Measurements from ENCODE around the gene ZBTB20.

ZBTB20 gene

GRCh38 chr3:114446600-114446999 is 700.5 kb downstream of the ZBTB20 start:
- peaks cover 0 to 2% of the 10 kb centered on the region in 2 donors for H3K4me1 ChIP-seq (ENCODE audit: control insufficient read depth in 2 of 2, insufficient read depth in 2 of 2, low read length in 2 of 2)
- H3K27me3 ChIP-seq (ENCODE audit: control insufficient read depth in 2 of 2, insufficient read depth in 2 of 2, low read length in 2 of 2): no peaks in the 10 kb centered on the region
- H3K9me3 ChIP-seq (ENCODE audit: control insufficient read depth in 2 of 2, low read length in 2 of 2): no peaks in the 10 kb centered on the region
- no peaks in the 10 kb centered on the region for H3K36me3 ChIP-seq (ENCODE audit: control insufficient read depth in 2 of 2, insufficient read depth in 2 of 2, low read length in 2 of 2)
- no peak overlapping the region for H3K27ac ChIP-seq (ENCODE audit: low read depth in 2 of 2, low read length in 2 of 2)
- H3K4me3 ChIP-seq (ENCODE audit: low read length in 2 of 2): no peak overlapping the region
- no peak overlapping the region for H3K9ac ChIP-seq (ENCODE audit: low read depth in 1 of 2, low read length in 2 of 2)

GRCh38 chr3:114445233-114445632 is 701.9 kb downstream of the ZBTB20 start:
- H3K4me3 ChIP-seq (ENCODE audit: low read length in 2 of 2): no peak overlapping the region
- H3K4me1 ChIP-seq (ENCODE audit: control insufficient read depth in 2 of 2, insufficient read depth in 2 of 2, low read length in 2 of 2): no peaks in the 10 kb centered on the region
- H3K27ac ChIP-seq (ENCODE audit: low read depth in 2 of 2, low read length in 2 of 2): no peak overlapping the region
- H3K27me3 ChIP-seq (ENCODE audit: control insufficient read depth in 2 of 2, insufficient read depth in 2 of 2, low read length in 2 of 2): no peaks in the 10 kb centered on the region
- H3K9me3 ChIP-seq (ENCODE audit: control insufficient read depth in 2 of 2, low read length in 2 of 2): no peaks in the 10 kb centered on the region
- H3K36me3 ChIP-seq (ENCODE audit: control insufficient read depth in 2 of 2, insufficient read depth in 2 of 2, low read length in 2 of 2): no peaks in the 10 kb centered on the region
- no peak overlapping the region for H3K9ac ChIP-seq (ENCODE audit: low read depth in 1 of 2, low read length in 2 of 2)

GRCh38 chr3:114444216-114444615 is 702.9 kb downstream of the ZBTB20 start:
- no peaks in the 10 kb centered on the region for H3K9me3 ChIP-seq (ENCODE audit: control insufficient read depth in 2 of 2, low read length in 2 of 2)
- no peaks in the 10 kb centered on the region for H3K4me1 ChIP-seq (ENCODE audit: control insufficient read depth in 2 of 2, insufficient read depth in 2 of 2, low read length in 2 of 2)
- no peaks in the 10 kb centered on the region for H3K36me3 ChIP-seq (ENCODE audit: control insufficient read depth in 2 of 2, insufficient read depth in 2 of 2, low read length in 2 of 2)
- no peak overlapping the region for H3K9ac ChIP-seq (ENCODE audit: low read depth in 1 of 2, low read length in 2 of 2)
- H3K27ac ChIP-seq (ENCODE audit: low read depth in 2 of 2, low read length in 2 of 2): no peak overlapping the region
- H3K4me3 ChIP-seq (ENCODE audit: low read length in 2 of 2): no peak overlapping the region
- no peaks in the 10 kb centered on the region for H3K27me3 ChIP-seq (ENCODE audit: control insufficient read depth in 2 of 2, insufficient read depth in 2 of 2, low read length in 2 of 2)

- Histone ChIP-seq H3K27ac (ENCODE audit: low read depth in 2 of 2, low read length in 2 of 2) (no peak overlapping the region), H3K4me1 (ENCODE audit: control insufficient read depth in 2 of 2, insufficient read depth in 2 of 2, low read length in 2 of 2) (no peaks in the 10 kb centered on the region), H3K27me3 (ENCODE audit: control insufficient read depth in 2 of 2, insufficient read depth in 2 of 2, low read length in 2 of 2) (no peaks in the 10 kb centered on the region), H3K4me3 (ENCODE audit: low read length in 2 of 2) (no peak overlapping the region), H3K9me3 (ENCODE audit: control insufficient read depth in 2 of 2, low read length in 2 of 2) (no peaks in the 10 kb centered on the region), H3K9ac (ENCODE audit: low read depth in 1 of 2, low read length in 2 of 2) (no peak overlapping the region), H3K36me3 (ENCODE audit: control insufficient read depth in 2 of 2, insufficient read depth in 2 of 2, low read length in 2 of 2) (no peaks in the 10 kb centered on the region)
These were observed 704.8 kb downstream of the ZBTB20 start for GRCh38 chr3:114442246-114442645.

- no peaks in the 10 kb centered on the region for H3K36me3 ChIP-seq (ENCODE audit: control insufficient read depth in 2 of 2, insufficient read depth in 2 of 2, low read length in 2 of 2)
- no peak overlapping the region for H3K4me3 ChIP-seq (ENCODE audit: low read length in 2 of 2)
- H3K4me1 ChIP-seq (ENCODE audit: control insufficient read depth in 2 of 2, insufficient read depth in 2 of 2, low read length in 2 of 2): no peaks in the 10 kb centered on the region
- H3K9me3 ChIP-seq (ENCODE audit: control insufficient read depth in 2 of 2, low read length in 2 of 2): no peaks in the 10 kb centered on the region
- no peak overlapping the region for H3K27ac ChIP-seq (ENCODE audit: low read depth in 2 of 2, low read length in 2 of 2)
- no peaks in the 10 kb centered on the region for H3K27me3 ChIP-seq (ENCODE audit: control insufficient read depth in 2 of 2, insufficient read depth in 2 of 2, low read length in 2 of 2)
- H3K9ac ChIP-seq (ENCODE audit: low read depth in 1 of 2, low read length in 2 of 2): no peak overlapping the region
These were observed 705.7 kb downstream of the ZBTB20 start for GRCh38 chr3:114441386-114441785.

GRCh38 chr3:114440700-114441099 is 706.4 kb downstream of the ZBTB20 start:
- Histone ChIP-seq H3K27me3 (ENCODE audit: control insufficient read depth in 2 of 2, insufficient read depth in 2 of 2, low read length in 2 of 2) (no peaks in the 10 kb centered on the region), H3K4me1 (ENCODE audit: control insufficient read depth in 2 of 2, insufficient read depth in 2 of 2, low read length in 2 of 2) (no peaks in the 10 kb centered on the region), H3K9me3 (ENCODE audit: control insufficient read depth in 2 of 2, low read length in 2 of 2) (no peaks in the 10 kb centered on the region), H3K9ac (ENCODE audit: low read depth in 1 of 2, low read length in 2 of 2) (no peak overlapping the region), H3K36me3 (ENCODE audit: control insufficient read depth in 2 of 2, insufficient read depth in 2 of 2, low read length in 2 of 2) (no peaks in the 10 kb centered on the region), H3K27ac (ENCODE audit: low read depth in 2 of 2, low read length in 2 of 2) (no peak overlapping the region), H3K4me3 (ENCODE audit: low read length in 2 of 2) (no peak overlapping the region)

GRCh38 chr3:114439284-114439683 is 707.8 kb downstream of the ZBTB20 start:
- Histone ChIP-seq H3K9ac (ENCODE audit: low read depth in 1 of 2, low read length in 2 of 2) (no peak overlapping the region), H3K4me3 (ENCODE audit: low read length in 2 of 2) (no peak overlapping the region), H3K9me3 (ENCODE audit: control insufficient read depth in 2 of 2, low read length in 2 of 2) (no peaks in the 10 kb centered on the region), H3K4me1 (ENCODE audit: control insufficient read depth in 2 of 2, insufficient read depth in 2 of 2, low read length in 2 of 2) (no peaks in the 10 kb centered on the region), H3K27me3 (ENCODE audit: control insufficient read depth in 2 of 2, insufficient read depth in 2 of 2, low read length in 2 of 2) (no peaks in the 10 kb centered on the region), H3K27ac (ENCODE audit: low read depth in 2 of 2, low read length in 2 of 2) (no peak overlapping the region), H3K36me3 (ENCODE audit: control insufficient read depth in 2 of 2, insufficient read depth in 2 of 2, low read length in 2 of 2) (no peaks in the 10 kb centered on the region)

GRCh38 chr3:114437897-114438296 is 709.2 kb downstream of the ZBTB20 start:
- Histone ChIP-seq H3K27me3 (ENCODE audit: control insufficient read depth in 2 of 2, insufficient read depth in 2 of 2, low read length in 2 of 2) (no peaks in the 10 kb centered on the region), H3K9me3 (ENCODE audit: control insufficient read depth in 2 of 2, low read length in 2 of 2) (no peaks in the 10 kb centered on the region), H3K9ac (ENCODE audit: low read depth in 1 of 2, low read length in 2 of 2) (no peak overlapping the region), H3K4me1 (ENCODE audit: control insufficient read depth in 2 of 2, insufficient read depth in 2 of 2, low read length in 2 of 2) (no peaks in the 10 kb centered on the region), H3K27ac (ENCODE audit: low read depth in 2 of 2, low read length in 2 of 2) (no peak overlapping the region), H3K36me3 (ENCODE audit: control insufficient read depth in 2 of 2, insufficient read depth in 2 of 2, low read length in 2 of 2) (no peaks in the 10 kb centered on the region), H3K4me3 (ENCODE audit: low read length in 2 of 2) (no peak overlapping the region)

GRCh38 chr3:114436182-114436581 is 710.9 kb downstream of the ZBTB20 start:
- Histone ChIP-seq H3K9me3 (ENCODE audit: control insufficient read depth in 2 of 2, low read length in 2 of 2) (no peaks in the 10 kb centered on the region), H3K27ac (ENCODE audit: low read depth in 2 of 2, low read length in 2 of 2) (no peak overlapping the region), H3K36me3 (ENCODE audit: control insufficient read depth in 2 of 2, insufficient read depth in 2 of 2, low read length in 2 of 2) (no peaks in the 10 kb centered on the region), H3K4me1 (ENCODE audit: control insufficient read depth in 2 of 2, insufficient read depth in 2 of 2, low read length in 2 of 2) (no peaks in the 10 kb centered on the region), H3K27me3 (ENCODE audit: control insufficient read depth in 2 of 2, insufficient read depth in 2 of 2, low read length in 2 of 2) (no peaks in the 10 kb centered on the region), H3K4me3 (ENCODE audit: low read length in 2 of 2) (no peak overlapping the region), H3K9ac (ENCODE audit: low read depth in 1 of 2, low read length in 2 of 2) (no peak overlapping the region)

- Histone ChIP-seq H3K27ac (ENCODE audit: low read depth in 2 of 2, low read length in 2 of 2) (no peak overlapping the region), H3K4me1 (ENCODE audit: control insufficient read depth in 2 of 2, insufficient read depth in 2 of 2, low read length in 2 of 2) (no peaks in the 10 kb centered on the region), H3K4me3 (ENCODE audit: low read length in 2 of 2) (no peak overlapping the region), H3K9ac (ENCODE audit: low read depth in 1 of 2, low read length in 2 of 2) (no peak overlapping the region), H3K36me3 (ENCODE audit: control insufficient read depth in 2 of 2, insufficient read depth in 2 of 2, low read length in 2 of 2) (no peaks in the 10 kb centered on the region), H3K9me3 (ENCODE audit: control insufficient read depth in 2 of 2, low read length in 2 of 2) (no peaks in the 10 kb centered on the region), H3K27me3 (ENCODE audit: control insufficient read depth in 2 of 2, insufficient read depth in 2 of 2, low read length in 2 of 2) (no peaks in the 10 kb centered on the region)
These were observed 711.5 kb downstream of the ZBTB20 start for GRCh38 chr3:114435386-114436115.

Measured in mucosa of rectum (tissue), 2 donors.